ENCODE data around the gene SEC63.

DNA sequence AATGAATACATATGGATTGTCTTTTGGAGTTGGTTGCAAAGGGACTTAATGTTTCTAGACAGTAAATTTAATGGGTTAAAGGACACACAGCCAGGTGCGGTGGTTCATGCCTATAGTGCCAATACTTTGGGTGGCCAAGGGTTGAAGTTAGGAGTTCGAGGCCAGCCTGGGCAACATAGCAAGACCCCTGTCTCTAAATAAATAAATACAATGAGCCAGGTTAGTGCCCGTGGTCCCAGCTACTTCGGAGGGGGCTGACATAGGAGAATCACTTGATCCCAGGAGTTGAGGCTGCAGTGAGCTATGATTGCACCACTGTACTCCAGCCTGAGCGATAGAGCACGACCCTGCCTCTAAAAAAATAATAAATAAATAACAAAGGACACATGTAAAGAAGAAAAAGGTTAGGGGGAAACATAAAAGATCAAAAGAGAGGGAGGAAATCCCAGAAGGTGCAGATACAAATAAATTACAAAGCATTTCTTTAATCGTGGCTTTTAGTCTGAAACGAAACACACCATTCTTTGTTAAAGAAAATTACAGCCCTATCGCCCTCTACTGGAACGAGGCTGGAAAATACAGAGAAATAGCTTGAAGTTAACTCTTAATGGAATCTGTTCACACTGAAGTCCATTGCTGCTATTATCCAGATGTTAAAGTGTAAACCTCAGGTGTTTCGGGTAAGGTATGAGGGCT lies 91.3 kb downstream of the SEC63 start:
- TF ChIP-seq, protein P1, sequence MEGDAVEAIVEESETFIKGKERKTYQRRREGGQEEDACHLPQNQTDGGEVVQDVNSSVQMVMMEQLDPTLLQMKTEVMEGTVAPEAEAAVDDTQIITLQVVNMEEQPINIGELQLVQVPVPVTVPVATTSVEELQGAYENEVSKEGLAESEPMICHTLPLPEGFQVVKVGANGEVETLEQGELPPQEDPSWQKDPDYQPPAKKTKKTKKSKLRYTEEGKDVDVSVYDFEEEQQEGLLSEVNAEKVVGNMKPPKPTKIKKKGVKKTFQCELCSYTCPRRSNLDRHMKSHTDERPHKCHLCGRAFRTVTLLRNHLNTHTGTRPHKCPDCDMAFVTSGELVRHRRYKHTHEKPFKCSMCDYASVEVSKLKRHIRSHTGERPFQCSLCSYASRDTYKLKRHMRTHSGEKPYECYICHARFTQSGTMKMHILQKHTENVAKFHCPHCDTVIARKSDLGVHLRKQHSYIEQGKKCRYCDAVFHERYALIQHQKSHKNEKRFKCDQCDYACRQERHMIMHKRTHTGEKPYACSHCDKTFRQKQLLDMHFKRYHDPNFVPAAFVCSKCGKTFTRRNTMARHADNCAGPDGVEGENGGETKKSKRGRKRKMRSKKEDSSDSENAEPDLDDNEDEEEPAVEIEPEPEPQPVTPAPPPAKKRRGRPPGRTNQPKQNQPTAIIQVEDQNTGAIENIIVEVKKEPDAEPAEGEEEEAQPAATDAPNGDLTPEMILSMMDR (IDR thresholded peaks at IDR 0.05; ENCODE audit: low read depth, low read length): peak; percentile 59
- TF ChIP-seq MYC (IDR thresholded peaks at IDR 0.05; ENCODE audit: low read depth, low read length) (no peak), POLR2A (IDR thresholded peaks at IDR 0.05; ENCODE audit: extremely low read depth, insufficient read length) (no peak)
